HepG2 (cell line): ENCODE data around the gene METAP2. TPM values are rescaled to one million over a fixed set of nuclear protein-coding genes. Genes with fewer than 3 reads are reported as not detected.

ENCODE experiments used
- ADNP ChIP-seq: sonication (generic); formaldehyde crosslinking; IDR thresholded peaks from 2 replicates; pipeline ENCODE4 v1.4.0; 2020; ENCODE audit warnings: missing genetic modification reagents
- FOXO1 ChIP-seq: sonication (generic); formaldehyde crosslinking; IDR thresholded peaks from 2 replicates; pipeline ENCODE4 v1.4.0; 2020; ENCODE audit warnings: missing genetic modification reagents
- HNRNPH1 ChIP-seq: fragments of 200-400 bp; formaldehyde crosslinking; optimal IDR thresholded peaks from 2 replicates; pipeline ENCODE3; 2017; ENCODE audit warnings: mild to moderate bottlenecking, low read depth, low read length
- JUNB ChIP-seq: sonication (generic); formaldehyde crosslinking; IDR thresholded peaks from 2 replicates; pipeline ENCODE4 v1.8.0; 2022; ENCODE audit warnings: missing genetic modification reagents, mild to moderate bottlenecking, borderline replicate concordance
- MLX ChIP-seq: IDR thresholded peaks from 2 replicates; pipeline ENCODE4 v1.6.1; 2016
- NFAT5 ChIP-seq: sonication (generic); formaldehyde crosslinking; IDR thresholded peaks from 2 replicates; pipeline ENCODE4 v1.4.0; 2020; ENCODE audit warnings: missing genetic modification reagents
- PHF21A ChIP-seq: sonication (generic); formaldehyde crosslinking; IDR thresholded peaks from 2 replicates; pipeline ENCODE4 v1.5.0; 2020; ENCODE audit warnings: mild to moderate bottlenecking, missing genetic modification reagents
- POLR2G ChIP-seq: fragments of 200-400 bp; formaldehyde crosslinking; IDR thresholded peaks from 2 replicates; pipeline ENCODE4 v1.6.1; 2018; ENCODE audit warnings: mild to moderate bottlenecking, low read depth, low read length, moderate library complexity
- SALL1 ChIP-seq: sonication (generic); formaldehyde crosslinking; IDR thresholded peaks from 2 replicates; pipeline ENCODE4 v1.8.0; 2022; ENCODE audit warnings: mild to moderate bottlenecking, missing genetic modification reagents
- ZNF224 ChIP-seq: sonication (generic); formaldehyde crosslinking; IDR thresholded peaks from 2 replicates; pipeline ENCODE4 v1.5.0; 2020; ENCODE audit warnings: mild to moderate bottlenecking, missing genetic modification reagents
- ZNF530 ChIP-seq: sonication (generic); formaldehyde crosslinking; IDR thresholded peaks from 2 replicates; pipeline ENCODE4 v1.5.0; 2020; ENCODE audit warnings: low read depth, mild to moderate bottlenecking, missing genetic modification reagents
- ZNF646 ChIP-seq: sonication (generic); formaldehyde crosslinking; IDR thresholded peaks from 2 replicates; pipeline ENCODE4 v1.9.0; 2021; ENCODE audit warnings: mild to moderate bottlenecking, missing genetic modification reagents
- ZNF746 ChIP-seq: sonication (generic); formaldehyde crosslinking; IDR thresholded peaks from 2 replicates; pipeline ENCODE4 v1.8.0; 2022; ENCODE audit warnings: mild to moderate bottlenecking, missing genetic modification reagents
- ZNF747 ChIP-seq: sonication (generic); formaldehyde crosslinking; IDR thresholded peaks from 2 replicates; pipeline ENCODE4 v1.8.1; 2023; ENCODE audit warnings: missing genetic modification reagents, mild to moderate bottlenecking, borderline replicate concordance
- ZNF788 ChIP-seq: sonication (generic); formaldehyde crosslinking; IDR thresholded peaks from 2 replicates; pipeline ENCODE4 v1.5.0; 2020; ENCODE audit warnings: mild to moderate bottlenecking, missing genetic modification reagents, borderline replicate concordance
- ZNF839 ChIP-seq: sonication (generic); formaldehyde crosslinking; IDR thresholded peaks from 2 replicates; pipeline ENCODE4 v1.4.0; 2020; ENCODE audit warnings: missing genetic modification reagents, mild to moderate bottlenecking, borderline replicate concordance
- polyA plus RNA-seq, 8 experiments: library from polyadenylated mRNA; depleted of rRNA in 3 of 8; stranded (reverse) in 7 of 8; unstranded in 1 of 8; fragments of >200 nt; fragmentation: Illumina TruSeq in 4 of 8; extraction: Trizol in 4 of 8; gene quantifications; 2 replicates each; pipeline versions ENCODE4 v1.2.1 to v1.2.3, GENCODE V29; 2011 to 2016; ENCODE audit warnings: low read depth in 4 of 8, missing spikeins in 1 of 8, mixed read lengths in 1 of 8; ENCODE audit not compliant: insufficient read depth in 1 of 8
- total RNA-seq, 5 experiments: library from RNA; depleted of rRNA; stranded (reverse); fragments of >200 nt; fragmentation: Illumina TruSeq; extraction: Trizol; gene quantifications; 2 replicates each; pipeline ENCODE4 v1.2.3, GENCODE V29; 2016; ENCODE audit warnings: low read depth in 1 of 5

Gene METAP2
- total and polyA plus RNA-seq, 2 of the 13 experiments (the other 11 are each of a cell fraction or from before 2014, with no cell fraction given), result 67.8 to 131 TPM

- TF ChIP-seq FOXO1 (CRISPR knock-in tag) (peak; percentile 49; the same call in 1 of the 2 replicates), HNRNPH1 (peak; percentile 59), ZNF788 (CRISPR knock-in tag) (peak; percentile 92; the same call in 1 of the 2 replicates), ZNF839 (CRISPR knock-in tag) (peak; percentile 80; the same call in 1 of the 2 replicates), MLX (CRISPR knock-in tag) (peak; percentile 75; the same call in 1 of the 2 replicates), POLR2G (peak; percentile 98), ZNF646 (CRISPR knock-in tag) (no peak), ZNF747 (peak; percentile 41; the same call in 1 of the 2 replicates), ZNF530 (CRISPR knock-in tag) (peak; percentile 42; the same call in 1 of the 2 replicates), ZNF224 (peak; percentile 67; the same call in 1 of the 2 replicates), ADNP (CRISPR knock-in tag) (no peak), PHF21A (CRISPR knock-in tag) (peak; percentile 81; the same call in 1 of the 2 replicates), SALL1 (CRISPR knock-in tag) (peak; percentile 90), NFAT5 (CRISPR knock-in tag) (peak; percentile 68; the same call in 1 of the 2 replicates), JUNB (peak; percentile 12; the same call in 1 of the 2 replicates), ZNF746 (CRISPR knock-in tag) (0 out of 2 replicates have a peak, but pooled peaks have one; percentile 54)
Measured at GRCh38 chr12:95473884-95474659, at the start of gene METAP2 (continued).
